C4-2B (cell line): Measurements from ENCODE around the gene PITPNC1.

Experiments
- CTCF ChIP-seq: fragments of 450-650 bp; conservative IDR thresholded peaks from 2 replicates; pipeline ENCODE4 v1.5.1; 2017; ENCODE audit warnings: mild to moderate bottlenecking
- ZFX ChIP-seq: fragments of 450-650 bp; IDR thresholded peaks from 2 replicates; pipeline ENCODE4 v1.6.1; 2017

GRCh38 chr17:67413388-67413787 lies 36.3 kb downstream of the PITPNC1 start:
- TF ChIP-seq CTCF (no peak), ZFX (no peak)
